Occipital lobe (tissue), 2 donors: Measurements from ENCODE around the gene OR51B2. TPM values are rescaled to one million over a fixed set of nuclear protein-coding genes. Genes with fewer than 3 reads are reported as not detected.
"Not testable (repeated sequence)": the region's sequence is repeated elsewhere in the genome, so short reads cannot be mapped to it uniquely, and the experiment has no call there.

Experiments used
- DNase-seq: peaks from one replicate; lab custom pipeline; 2025; lab: John Stamatoyannopoulos, UW
- total RNA-seq: library from RNA; depleted of rRNA; stranded (reverse); fragments of >200 nt; gene quantifications from one replicate; pipeline ENCODE4 v1.2.3, GENCODE V29; 2014

OR51B2 gene, protein sequence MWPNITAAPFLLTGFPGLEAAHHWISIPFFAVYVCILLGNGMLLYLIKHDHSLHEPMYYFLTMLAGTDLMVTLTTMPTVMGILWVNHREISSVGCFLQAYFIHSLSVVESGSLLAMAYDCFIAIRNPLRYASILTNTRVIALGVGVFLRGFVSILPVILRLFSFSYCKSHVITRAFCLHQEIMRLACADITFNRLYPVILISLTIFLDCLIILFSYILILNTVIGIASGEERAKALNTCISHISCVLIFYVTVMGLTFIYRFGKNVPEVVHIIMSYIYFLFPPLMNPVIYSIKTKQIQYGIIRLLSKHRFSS
- total RNA-seq: 0.78 TPM

DNA sequence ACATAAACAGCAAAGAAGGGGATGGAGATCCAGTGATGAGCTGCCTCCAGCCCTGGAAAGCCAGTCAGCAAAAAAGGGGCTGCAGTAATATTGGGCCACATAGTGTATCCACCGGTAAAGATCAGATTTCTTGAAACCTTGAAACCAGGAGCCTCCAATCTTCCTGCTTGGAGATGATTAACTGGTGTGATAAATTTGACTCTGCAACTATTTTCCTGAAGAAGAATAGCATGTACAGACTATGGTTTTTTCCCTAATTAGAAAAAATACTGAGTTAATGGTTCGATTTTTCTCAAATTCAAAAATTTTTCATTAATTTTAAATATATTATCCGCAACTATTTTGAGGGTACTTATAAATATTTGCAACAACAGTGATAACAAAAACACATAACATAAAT is at the start of gene OR51B2:
OR51B2 (minus strand) TSS at position 101 of the 400 bp plus-strand sequence; CDS start at position 101, 0 bp downstream.
- DNase-seq: no peak

DNA sequence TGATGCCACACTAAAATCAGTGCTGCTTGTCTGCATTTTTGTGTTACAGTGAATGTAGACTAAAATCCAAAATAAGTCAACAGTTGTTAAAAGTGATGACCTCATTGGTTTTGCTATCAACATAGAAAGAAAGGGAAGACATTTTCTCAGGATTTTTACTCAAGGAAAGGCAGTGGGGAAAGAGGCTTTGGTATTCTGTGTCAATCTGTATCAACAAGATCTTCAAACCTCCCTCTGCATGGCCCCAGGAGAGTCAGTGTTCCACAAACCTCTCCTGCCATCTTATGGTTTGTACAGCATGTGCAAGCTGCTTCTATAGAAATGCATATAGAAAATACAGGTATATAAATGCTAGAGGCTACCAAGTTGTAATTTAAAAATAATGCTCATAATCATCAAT is 45.7 kb upstream of the OR51B2 start:
- DNase-seq: no peak

DNA sequence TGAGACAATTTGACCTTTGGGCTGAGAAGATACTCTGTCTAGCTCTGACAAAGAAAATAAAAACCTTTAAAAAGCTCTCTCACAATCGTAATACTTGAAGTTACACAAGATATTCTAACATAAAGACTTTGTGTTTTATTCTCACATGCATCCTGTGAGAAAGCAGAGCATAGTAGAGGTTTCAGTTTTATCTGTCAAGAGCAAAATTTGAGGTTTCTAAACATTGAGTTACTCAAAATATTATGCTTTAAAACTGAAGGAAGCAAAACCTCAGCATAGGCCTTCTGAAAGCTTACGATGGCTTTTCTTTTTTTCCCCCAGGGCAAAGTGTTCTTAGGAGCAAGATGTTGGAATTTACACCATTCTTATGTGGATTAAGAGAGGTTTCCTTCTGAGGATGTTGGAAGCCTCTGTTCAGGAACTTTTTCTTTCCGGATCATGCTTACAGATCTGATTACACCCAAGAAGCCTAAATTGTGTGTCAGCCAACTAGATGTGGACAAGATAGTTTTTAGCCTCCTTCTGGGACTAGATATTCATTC is 44.5 kb upstream of the OR51B2 start:
- DNase-seq: no peak

DNA sequence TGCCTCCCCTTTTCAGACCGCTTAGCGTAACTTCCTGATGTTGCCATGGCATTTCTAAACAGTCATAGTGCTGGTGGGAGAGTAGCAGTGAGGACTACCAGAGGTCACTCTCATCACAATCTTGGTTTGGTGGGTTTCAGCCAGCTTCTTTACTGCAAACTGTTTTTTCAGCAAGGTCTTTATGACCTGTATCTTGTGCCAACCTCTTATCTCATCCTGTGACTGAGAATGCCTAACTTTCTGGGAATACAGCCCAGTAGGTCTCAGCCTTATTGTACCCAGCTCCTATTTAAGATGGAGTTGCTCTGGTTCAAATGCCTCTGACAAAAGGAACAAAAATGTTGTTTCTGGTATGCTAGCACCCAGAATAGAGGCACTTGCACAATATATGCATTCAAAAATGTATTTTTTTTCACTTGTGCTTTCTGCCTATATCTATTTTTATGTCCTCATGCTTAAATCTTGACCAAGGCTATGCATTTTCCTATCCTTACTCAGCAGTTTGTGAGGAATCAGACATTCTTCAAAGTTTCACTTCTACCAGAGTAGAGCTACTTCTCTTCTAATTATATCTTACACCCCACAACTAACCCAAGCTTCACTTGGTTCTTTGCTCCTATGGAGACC is 43.5 kb upstream of the OR51B2 start:
- DNase-seq: no peak

DNA sequence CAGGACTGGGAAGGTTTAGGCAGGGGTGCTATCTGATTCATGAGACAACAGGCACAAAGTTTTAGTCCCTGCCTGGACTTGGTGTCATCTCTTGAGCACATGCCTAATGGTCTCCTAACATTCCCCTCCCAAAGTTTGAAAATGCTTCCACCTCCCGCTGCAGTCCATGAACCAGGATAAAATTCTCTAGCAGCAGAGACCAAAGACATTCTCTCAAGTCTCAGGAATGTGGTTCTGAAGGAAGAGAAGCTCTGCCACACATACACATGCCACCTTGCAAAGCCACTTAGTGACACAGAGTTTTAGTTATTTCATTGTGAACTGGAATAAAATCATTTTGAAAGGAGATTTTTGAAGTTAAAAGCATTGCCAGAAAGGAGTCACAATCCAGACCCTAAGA is 42.8 kb upstream of the OR51B2 start:
- no peak for DNase-seq

DNA sequence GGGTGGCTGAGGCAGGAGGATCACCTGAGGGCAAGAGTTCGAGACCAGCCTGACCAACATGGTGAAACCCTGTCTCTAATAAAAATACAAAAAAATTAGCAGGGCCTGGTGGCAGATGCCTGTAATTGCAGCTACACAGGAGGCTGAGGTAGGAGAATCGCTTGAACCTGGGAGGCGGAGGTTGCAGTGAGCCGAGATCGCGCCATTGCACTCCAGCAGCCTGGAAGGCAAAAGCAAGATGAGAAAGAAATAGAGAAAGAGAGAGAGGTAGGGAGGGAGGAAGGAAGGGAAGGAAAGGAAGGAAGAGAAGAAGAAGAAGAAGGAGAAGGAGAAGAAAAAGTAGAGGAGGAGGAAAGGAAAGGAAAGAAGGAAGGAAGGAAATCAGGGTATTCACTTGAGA is 42.3 kb upstream of the OR51B2 start:
- DNase-seq: not testable (repeated sequence)

DNA sequence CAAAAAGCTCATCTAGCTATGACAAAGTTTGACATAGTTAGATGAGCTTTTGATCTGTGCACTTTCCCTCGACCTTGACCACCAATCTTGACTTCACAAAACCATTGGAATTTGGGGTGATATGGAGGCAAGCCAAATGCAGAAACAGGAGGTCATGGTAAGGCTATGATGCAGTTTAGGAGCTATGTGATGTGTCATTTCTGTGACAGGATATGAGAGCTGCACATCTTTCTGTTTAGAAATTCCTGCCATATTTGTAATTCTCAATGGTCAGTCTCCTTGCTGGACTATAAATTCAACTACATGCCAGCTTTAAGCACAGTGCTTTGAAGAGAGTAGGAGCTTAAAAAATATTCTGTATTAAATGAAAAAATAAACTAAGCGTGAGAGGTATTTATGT is 40.1 kb upstream of the OR51B2 start:
- no peak for DNase-seq

DNA sequence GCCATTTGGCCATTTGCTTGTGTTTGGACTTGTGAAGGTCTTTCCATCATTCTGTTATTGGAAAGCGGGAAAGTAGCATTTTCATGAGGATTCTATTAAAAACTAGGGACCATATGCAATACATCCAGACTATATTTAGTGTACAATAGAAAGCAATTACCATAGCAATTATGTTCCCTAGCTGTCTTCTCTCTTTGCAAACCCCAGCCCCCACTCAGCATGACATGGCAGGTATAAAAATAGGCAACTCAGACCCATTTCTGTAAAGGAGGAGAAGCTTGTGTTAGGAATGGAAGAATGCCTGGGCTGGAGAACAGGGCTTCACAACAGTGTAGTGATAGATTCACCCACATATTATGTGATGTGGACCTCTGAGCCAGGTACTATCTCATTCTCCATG is 39.6 kb upstream of the OR51B2 start:
- no peak for DNase-seq

DNA sequence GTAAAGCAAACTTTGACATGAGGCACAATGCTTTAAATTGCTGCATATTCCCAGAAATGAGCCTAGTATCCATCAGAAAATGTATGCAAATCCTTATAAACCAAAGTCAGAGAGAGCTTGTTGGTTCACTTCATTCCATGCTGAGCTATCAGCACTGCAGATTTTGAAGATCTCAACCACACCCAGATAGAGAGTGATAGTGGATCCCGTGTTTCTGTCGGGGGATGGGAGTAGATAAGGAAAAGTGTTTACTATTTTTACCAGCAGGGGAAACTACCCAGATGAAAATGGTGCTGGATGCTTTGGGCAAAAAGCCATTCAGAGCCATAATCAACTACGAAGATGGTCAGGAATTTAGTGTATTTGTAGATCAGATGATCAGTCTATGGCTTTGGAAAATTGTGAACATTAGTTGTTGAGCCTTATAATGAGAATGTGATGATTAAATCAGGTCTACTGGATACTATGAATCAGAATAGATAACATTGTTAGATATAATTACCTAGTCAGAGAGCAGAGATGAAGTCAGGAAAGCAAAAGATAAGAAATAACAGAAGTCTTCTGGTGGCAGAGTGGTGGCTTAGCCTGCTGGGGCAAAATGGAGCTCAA is 38.0 kb upstream of the OR51B2 start:
- no peak for DNase-seq

DNA sequence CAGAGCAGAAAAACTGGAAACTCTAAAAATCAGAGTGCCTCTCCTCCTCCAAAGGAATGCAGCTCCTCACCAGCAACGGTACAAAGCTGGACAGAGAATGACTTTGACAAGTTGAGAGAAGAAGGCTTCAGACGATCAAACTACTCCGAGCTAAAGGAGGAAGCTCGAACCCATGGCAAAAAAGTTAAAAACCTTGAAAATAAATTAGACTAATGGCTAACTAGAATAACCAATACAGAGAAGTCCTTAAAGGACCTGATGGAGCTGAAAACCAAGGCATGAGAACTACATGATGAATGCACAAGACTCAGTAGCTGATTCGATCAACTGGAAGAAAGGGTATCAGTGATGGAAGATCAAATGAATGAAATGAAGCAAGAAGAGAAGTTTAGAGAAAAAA is 31.9 kb upstream of the OR51B2 start:
- not testable (repeated sequence) for DNase-seq

DNA sequence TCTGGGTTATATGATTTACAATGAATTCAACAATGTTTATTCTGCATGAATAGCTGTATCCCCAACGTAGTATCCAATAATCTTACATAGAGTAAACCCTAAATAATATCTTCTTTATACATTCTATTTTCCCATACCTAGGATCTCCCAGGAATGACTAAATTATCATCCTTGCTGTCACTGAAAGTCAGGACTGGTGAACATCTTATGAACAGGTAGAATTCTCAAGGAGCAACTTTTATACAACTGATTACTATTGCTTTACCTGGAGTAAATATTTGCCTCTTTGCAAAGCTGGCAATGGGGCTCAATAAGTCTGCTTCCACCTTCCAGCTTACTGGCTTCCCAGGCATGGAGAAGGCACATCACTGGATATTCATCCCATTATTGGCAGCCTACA is 27.1 kb upstream of the OR51B2 start, which contains the start of gene OR51B6:
OR51B6 (plus strand) TSS at position 301 of the 400 bp plus-strand sequence; CDS start at position 301, 0 bp downstream.
- no peak for DNase-seq

DNA sequence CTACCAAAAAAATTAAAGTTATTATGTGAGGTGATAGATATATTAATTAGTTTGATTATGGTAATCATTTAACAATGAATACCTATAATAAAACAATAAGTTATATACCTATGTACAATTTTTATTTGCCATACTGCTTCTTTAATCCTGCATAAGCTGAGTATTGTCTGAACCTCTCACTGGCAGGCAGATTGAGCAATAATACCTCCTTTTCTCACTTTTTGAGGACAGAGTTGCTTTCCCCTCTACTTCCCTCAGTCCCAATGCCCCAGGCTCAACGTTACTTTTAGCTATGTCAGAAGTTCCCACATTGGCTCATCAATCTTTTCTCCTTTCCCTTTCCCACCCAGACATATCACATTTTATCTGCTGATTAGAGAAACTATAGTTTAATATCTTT is 25.5 kb upstream of the OR51B2 start:
- no peak for DNase-seq

DNA sequence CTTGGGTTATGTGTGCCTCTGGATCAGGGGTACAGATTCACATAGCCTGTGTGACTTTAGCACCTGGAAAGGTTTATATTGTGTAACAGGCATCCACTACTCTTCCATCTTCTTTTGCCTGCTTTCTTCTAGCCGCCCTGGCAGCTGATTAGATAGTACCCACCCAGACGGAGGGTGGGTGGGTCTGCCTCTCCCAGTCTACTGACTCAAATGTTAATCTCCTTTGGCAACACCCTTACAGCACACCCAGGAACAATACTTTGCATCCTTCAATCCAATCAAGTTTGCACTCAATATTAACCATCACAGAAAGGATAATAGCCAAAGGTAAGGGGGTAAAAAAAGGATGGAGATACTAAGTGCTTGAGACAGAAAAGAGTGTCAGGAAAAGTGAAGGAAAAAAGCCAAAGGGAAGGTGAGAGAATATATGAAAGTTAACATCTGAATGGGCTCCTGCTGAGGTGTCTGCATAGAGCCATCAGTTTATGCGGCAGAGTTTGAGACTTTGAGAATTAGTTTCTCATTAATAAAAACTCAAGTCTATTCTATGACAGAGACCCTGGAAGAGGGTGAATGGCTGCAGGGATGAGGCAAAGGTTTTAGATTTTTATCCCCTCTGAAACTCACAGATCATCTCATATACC is 24.6 kb upstream of the OR51B2 start:
- DNase-seq: no peak

DNA sequence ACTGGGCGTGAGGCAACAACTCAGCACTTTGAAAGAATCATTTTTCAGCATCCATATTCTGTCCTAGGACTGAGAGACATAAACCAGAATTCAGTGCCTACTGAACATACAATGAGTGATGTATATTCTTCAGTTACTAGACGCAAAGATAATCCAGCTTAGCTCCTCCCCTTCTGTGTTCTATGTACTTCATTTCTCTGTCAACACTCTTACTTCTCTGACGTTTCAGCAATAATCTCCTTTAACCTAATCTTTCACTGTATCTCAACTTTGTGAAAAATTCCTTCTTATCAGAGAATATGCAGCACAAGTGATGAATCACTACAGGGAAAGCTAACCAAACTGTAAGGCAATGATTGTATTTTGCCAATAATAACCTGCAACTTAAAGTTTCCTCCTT is 21.7 kb upstream of the OR51B2 start:
- DNase-seq: no peak

DNA sequence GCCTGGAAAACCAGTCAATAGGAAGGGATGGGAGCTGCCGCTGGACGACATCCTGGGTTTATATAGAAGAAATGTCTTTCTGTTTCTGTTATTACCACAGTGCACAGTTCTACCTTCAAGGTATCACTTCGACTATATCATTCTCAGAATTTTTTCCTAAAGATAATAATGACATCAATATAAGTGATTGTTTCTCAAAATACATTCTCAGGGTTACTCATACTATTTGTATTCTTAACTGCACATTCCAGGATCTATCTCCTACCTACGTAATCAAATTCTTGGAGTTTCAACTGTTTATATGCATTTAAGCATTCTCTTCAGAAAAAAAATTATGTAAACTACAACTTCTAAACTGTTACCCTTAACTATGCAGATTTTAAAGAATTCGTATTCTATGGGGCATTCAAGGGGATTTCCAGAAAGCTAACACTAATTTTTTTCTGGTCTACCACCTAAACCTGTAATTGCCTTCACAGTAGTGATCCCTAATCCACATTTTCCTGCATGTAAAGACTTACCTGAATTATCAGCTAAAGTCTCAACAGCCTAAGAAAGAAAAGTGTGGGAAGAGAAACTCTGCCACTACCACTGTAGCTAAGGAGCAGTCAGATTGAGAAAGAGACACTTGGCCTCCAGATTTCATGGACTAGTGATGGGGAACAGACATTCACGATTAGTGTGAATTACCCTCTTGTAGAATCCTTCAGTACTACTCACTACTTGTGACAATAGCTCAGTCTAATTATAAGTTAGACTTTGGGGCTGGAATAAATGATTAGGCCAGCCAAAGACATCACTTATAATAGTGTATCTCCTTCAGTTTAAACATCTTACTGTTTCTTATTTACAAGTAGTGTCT is 19.6 kb upstream of the OR51B2 start, which contains the start of gene OR51B5:
OR51B5 (minus strand) TSS at position 51 of the 862 bp plus-strand sequence; CDS start at position 51, 0 bp downstream.
- DNase-seq: no peak

DNA sequence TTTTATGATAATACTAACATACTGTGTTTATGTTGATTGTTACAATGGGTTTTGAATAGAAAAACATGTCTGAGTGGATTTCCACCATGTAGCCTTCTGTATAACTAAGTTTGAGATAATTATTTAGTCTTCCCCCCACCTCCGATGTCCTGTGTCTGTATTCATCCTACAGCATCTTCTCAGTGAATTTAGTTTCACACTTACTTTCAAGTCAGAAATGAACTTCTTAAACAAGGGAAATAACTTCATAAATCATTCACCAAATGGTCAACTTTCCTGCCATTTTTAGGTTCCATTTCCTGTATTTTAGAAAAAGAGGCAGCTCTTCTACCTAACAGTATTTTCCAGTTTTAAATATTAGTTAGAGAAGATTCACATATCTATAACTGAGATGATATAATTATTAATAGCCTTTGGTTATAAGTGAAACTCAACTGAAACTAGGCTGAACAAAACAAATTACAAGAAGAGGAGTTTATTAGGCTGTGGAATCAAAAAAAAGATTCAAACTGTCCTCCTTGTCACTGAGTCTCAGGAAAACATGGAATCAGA is 15.8 kb upstream of the OR51B2 start:
- no peak for DNase-seq

DNA sequence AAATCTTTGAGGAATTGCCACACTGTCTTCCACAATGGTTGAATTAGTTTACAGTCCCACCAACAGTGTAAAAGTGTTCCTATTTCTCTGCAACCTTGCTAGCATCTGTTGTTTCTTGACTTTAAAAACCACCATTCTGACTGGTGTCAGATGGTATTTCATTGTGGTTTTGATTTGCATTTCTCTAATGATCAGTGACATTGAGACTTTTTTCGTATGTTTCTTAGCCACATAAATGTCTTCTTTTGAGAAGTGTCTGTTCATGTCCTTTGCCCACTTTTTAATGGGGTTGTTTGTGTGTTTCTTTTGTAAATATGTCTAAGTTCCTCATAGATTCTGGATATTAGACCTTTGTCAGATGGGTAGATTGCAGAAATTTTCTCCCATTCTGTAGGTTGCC is 13.2 kb upstream of the OR51B2 start:
- not testable (repeated sequence) for DNase-seq

DNA sequence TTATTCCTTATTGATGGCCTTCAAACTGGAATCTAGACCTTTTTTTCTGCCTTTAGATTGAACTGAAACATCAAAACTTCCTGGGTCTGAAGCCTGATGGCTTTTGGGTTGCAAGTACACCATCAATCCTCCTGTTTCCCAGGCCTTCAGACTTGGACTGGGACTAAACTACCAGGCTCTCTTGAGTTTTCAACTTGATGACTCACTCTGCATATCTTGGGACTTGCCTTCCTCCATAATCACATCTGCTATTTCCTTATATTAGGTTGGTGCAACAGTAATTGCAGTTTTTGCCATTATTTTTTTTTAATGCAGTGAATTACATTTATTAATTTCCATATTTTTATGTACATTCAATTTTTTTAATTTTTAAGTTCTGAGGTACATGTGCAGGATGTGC is 12.2 kb upstream of the OR51B2 start:
- no peak for DNase-seq

DNA sequence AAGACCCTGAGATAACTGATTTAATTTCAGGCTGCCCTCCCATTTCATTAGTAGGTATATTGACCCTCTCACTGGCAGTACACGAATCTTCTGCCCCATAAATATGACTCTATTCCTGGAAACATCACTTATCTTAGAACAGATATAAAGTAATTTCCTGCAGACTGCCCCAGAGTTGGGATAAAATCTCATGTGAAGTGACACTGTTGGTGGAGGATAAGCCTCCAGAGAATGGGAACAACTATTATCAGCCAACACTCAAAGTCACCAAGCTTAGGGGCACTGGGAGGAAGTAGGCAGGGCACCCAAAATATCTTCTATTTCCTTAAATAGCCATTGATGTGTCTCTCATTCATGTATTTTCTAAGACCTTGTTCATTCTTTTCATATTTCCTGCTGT is 11.1 kb upstream of the OR51B2 start:
- no peak for DNase-seq

DNA sequence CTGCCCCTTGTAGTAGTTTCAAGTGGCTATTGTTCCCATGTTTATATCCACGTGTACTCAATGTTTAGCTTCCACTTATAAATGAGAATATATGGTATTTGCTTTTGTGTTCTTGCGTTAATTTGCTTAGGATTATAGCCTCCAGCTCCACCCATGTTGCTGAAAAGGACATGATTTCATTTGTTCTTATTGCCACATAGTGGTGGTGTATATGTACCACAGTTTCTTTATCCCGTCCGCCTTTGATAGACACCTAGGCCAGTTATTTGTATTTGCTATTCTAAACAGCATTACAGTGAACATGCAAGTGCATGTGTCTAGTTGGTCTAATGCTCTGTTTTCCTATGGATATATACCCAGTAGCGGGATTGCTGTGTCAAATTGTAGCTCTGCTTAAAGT is 6.8 kb downstream of the OR51B2 start:
- DNase-seq: no peak
